AG08395 (cell line): Measurements from ENCODE around the gene TMEM59L.

Source experiments
- DNase-seq: peaks from one replicate; pipeline ENCODE4 v3.0.0; 2012; ENCODE audit warnings: mixed read lengths, low spot score

The TMEM59L gene

GRCh38 chr19:18637673-18638630 is 25.3 kb downstream of the TMEM59L start:
- DNase-seq, result no peak

DNA sequence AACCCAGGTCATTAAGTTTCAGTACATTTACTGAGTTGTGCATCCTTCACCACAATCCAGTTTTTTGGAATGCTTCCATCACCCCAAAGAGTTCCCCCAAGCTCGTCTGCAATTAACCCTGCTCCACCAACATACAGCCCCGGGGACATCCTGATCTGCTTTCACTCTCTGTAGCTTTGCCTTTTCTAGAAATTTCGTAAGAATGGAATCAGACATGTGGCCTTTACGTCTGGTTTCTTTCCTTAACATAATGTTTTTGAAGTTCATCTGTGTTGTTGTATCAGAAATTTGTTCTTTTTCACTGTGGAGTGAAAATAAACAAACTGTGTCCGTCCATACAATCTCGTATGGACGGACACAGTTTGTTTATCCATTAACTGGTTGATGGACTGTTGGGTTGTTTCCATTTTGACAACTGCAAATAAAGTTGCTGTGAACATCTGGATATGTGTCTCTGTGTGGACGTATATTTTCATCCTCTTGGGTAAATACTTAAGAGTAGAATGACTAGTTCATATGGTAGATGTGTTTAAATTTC is 27.1 kb downstream of the TMEM59L start:
- DNase-seq, result no peak

DNA sequence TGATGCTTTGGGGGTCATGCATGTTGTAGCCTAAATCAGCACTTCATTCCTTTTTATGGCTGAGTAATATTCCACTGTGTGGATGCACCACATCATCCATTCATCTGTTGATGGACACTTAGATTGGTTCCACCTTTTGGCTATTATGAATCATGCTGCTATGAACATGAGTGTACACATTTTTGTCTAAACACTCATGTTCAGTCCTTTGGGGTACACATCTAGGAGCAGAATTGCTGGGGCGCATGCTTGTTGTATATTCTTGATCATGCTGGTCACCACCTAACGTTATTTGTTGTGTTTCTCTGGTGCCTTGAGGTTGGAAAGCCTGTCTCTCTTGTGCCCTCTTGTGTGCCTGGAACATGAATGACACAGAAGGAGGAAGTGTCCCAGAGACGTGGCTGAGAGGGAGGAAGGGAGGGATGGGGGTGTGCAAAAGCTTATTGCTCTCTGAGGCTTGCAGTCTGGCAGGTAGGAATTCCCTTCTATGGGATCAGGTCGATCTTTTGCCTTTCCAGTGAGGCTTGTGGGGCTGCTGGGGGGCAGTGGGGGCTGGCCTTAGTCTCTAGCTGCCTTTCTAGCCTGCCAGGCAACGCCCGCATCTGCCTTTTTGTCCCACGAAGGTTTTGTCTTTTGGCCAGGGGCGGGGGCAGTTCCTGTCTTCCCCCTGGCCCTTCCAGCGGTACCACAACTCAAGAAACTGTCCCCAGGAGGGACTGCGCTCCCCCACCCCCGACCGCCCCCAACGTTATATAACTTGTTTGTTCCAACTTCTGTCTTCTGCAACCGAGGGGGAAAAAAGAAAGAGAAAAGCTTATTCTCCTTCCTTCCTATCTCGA is 31.7 kb downstream of the TMEM59L start:
- DNase-seq, result no peak

- no peak for DNase-seq
Observed at GRCh38 chr19:18645035-18645511, 32.4 kb downstream of the TMEM59L start.

DNA sequence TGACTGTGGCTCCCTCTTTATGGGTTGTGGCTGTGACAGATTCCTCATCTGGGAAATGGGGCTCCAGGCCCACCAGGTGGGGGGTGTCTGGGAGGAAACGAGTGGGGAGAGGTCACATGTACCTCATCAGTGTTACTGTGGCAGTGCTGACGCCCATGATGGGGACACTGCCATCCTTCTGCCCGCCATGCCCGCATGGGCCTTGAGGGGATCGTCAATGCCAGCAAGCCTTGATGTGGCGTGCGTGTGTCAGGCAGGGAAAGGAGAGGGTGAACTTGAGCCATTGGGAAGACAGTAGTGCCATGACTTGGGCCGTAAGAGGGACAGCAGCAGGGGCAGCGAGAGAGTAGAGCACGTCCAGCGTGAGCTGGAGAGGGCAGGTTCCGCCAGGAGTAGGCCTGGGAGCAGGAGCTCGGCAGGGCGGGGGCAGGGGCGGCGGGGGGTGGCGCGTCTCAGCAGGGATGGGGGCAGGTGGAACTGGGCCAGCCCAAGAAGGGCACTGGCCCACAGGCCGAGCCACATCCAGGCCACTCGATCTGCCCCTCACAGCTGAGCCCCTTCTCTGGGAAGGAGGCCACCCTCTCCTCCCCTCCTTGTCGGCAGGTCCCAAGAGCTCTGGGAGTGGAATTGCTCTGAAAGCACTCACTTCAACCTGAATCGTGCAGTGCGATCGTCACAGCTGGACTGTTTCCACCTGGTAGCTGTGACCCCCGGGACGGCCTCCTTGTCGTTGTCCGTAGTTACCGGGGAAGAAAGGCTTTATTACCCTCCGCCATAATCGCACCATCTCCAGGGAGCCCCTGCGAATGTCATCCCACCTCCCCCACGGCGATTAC is 34.1 kb downstream of the TMEM59L start:
- no peak for DNase-seq

DNA sequence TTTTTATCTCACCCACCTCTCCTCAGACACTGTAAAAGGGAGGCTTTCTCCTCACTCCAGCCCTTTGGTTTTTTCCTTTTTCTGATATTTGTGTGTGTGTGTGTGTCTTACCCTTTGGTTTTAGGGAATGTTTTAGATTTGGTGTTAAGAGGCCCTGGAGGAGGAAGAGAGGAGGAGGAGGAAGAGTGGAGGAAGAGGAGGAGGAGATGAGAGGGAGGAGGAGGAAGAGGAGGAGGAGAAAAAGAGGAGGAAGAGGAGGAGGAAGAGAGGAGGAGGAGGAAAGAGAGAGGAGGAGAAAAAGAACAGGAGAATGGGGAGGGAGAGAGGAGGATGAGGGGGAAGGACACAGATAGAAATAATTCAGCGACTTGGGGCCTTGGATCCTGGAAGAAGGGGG is 34.7 kb downstream of the TMEM59L start:
- no peak for DNase-seq

DNA sequence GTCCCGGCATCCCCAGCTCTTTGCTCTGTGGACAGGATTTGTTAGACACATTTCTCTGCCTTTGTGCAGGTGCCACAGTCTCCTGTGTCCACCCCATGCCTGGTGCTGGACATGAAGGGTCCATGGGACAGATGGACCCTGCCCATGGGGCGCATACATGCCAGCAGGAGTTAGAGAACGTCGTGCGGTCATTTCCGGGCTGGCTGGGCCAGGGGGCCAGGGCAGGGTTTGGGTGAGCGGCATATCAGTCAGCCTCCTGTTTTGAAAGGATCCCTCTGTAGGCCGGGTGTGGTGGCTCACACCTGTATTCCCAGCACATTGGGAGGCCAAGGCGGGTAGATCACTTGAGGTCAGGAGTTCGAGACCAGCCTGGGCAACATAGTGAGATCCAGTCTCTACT is 35.1 kb downstream of the TMEM59L start:
- no peak for DNase-seq

GRCh38 chr19:18648973-18649315 is 36.3 kb downstream of the TMEM59L start:
- DNase-seq, result peak; percentile 41

DNA sequence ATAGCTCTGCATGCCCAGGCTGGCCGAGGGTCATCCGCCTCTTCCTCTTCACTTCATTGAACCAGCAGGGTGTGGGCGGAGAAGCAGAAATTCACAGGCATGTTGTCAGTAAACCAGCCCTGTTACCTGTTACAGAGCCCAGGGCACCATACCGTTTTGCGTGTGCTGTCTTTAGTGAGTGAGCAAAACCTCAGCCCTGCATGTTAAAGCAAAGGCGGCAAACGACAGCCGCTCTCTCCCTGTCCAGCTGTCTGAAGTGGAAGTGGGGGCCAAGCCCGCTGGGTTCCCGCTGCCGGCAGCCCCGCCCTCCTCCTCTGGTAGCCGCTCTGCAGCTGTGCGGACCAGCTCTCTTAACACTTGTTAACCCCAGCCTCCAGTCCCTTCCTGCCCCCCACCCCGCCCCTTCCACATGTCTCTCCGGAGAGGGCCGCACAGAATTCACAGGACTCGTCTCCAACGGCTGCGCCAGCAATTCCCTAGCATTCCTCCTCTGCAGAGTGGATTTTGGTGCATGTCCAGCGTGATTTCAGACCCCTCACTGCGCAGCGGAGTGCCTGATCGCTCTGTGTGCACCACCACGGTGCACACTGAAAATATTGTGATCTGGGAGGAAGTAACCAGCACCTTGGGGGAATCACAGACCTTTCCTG is 36.8 kb downstream of the TMEM59L start:
- DNase-seq, result peak; percentile 34

- peak; percentile 46 for DNase-seq
Observed at GRCh38 chr19:18650021-18650390, 37.3 kb downstream of the TMEM59L start.

GRCh38 chr19:18650468-18651041 is 37.9 kb downstream of the TMEM59L start:
- DNase-seq, result peak; percentile 77

DNA sequence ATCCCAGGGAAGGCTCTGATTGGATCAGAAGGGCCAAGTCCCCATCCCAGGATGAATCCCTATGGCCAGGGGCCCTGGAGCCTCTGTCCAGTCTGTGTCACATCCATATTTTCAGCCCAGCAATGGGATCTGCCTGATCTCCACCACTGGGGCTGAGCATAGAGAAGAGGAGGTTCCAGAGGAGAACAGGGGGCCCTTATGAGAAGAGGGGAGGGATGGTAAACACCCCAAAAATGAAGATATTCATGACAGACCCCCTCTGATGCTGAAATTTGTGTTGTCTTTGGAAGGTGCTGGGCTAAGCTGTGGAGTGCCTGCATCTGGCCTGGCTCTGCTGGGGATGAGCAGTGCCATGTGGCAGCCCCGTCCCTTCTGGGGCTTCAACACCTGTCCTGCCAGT is 38.6 kb downstream of the TMEM59L start:
- no peak for DNase-seq

- no peak for DNase-seq
Observed at GRCh38 chr19:18651733-18652132, 39.1 kb downstream of the TMEM59L start.

- DNase-seq, result no peak
Observed at GRCh38 chr19:18653853-18654252, 41.2 kb downstream of the TMEM59L start.

GRCh38 chr19:18654469-18654868 is 41.8 kb downstream of the TMEM59L start:
- DNase-seq, result no peak

DNA sequence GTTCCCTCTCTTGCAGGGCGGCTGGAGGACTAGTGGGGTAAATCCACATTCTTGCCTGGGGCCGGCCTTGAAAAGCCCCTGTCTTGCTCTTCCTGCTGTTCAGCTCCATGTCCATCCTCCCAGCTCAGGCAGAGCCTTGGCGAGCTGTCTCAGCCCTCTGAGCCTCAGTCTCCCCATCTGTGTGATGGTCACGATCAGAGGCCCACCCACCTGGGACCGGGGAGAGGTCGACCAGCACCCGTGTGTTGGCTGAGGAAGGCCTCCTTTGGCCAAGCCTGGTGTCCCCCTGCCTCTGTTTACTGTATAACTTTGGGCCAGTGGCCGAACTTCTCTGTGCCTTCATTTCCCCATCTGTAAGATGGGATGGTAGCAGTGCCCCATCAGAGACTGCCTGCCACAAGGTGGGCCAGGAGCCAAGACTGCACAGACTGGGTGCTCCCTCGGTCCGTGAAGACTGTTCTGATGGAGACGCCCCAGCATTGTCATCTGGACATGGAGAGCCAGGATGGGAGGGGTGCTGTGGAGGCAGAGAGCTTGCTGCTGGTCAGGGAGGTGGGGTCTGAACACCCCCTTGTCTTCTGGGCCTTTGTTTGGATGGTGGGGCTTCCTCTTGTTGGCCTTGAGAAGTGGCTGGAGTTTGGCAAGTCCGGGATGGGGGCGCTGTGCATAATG is 42.6 kb downstream of the TMEM59L start:
- no peak for DNase-seq

- no peak for DNase-seq
Observed at GRCh38 chr19:18656337-18657086, 43.8 kb downstream of the TMEM59L start.

- peak; percentile 28 for DNase-seq
Observed at GRCh38 chr19:18657590-18658365, 45.1 kb downstream of the TMEM59L start.

DNA sequence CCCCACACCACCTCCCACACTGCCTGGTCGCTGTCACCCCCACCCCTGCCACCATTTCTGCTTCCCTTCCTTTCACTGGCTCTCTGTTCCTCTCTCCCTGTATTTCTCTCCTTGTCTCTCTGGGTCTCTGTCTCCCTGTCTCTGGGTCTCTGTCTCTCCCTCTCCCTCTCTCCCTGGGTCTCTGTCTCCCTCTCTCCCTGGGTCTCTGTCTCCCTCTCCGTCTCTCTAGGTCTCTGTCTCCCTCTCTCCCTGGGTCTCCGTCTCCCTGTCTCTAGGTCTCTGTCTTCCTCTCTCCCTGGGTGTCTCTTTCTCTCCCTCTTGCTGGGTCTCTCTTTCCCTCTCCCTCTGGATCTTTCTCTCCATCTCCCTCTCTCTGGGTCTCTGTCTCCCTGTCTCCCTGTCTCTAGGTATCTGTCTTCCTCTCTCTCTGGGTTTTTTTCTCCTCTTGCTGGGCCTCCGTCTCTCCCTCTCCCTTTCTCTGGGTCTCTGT is 45.7 kb downstream of the TMEM59L start:
- no peak for DNase-seq
